ENCODE data around the gene HOXD4. TPM values are rescaled to one million over a fixed set of nuclear protein-coding genes. Genes with fewer than 3 reads are reported as not detected.
A peak's percentile ranks its signal among the peaks of the same experiment; 100 is the strongest.

The HOXD4 gene
- total RNA-seq, 1 donor from 2014 or later = 1.3 TPM

- Mint-ChIP-seq H3K27ac (ENCODE audit: unreplicated experiment) (no peak overlapping the region), H3K4me1 (peaks cover 16% of the 10 kb centered on the region), H3K4me3 (peak overlapping the region; percentile 62), H3K27me3 (ENCODE audit: low read depth) (peaks cover 100% of the 10 kb centered on the region), H3K36me3 (ENCODE audit: low read depth) (peaks cover 4% of the 10 kb centered on the region), H3K9me3 (peaks cover 3% of the 10 kb centered on the region)
- DNase-seq (ENCODE audit: low read depth, low spot score) = no peak
- TF ChIP-seq CTCF (conservative IDR thresholded peaks at IDR 0.05) = no peak
Observed at GRCh38 chr2:176161825-176162626, 10.7 kb downstream of the HOXD4 start.

GRCh38 chr2:176162911-176163671 is 11.7 kb downstream of the HOXD4 start:
- Mint-ChIP-seq H3K27me3 (ENCODE audit: low read depth) (peaks cover 100% of the 10 kb centered on the region), H3K4me1 (peaks cover 8% of the 10 kb centered on the region), H3K36me3 (ENCODE audit: low read depth) (peaks cover 4% of the 10 kb centered on the region), H3K4me3 (peak overlapping the region; percentile 64), H3K9me3 (peaks cover 6% of the 10 kb centered on the region), H3K27ac (ENCODE audit: unreplicated experiment) (no peak overlapping the region)
- TF ChIP-seq CTCF (conservative IDR thresholded peaks at IDR 0.05) = no peak
- DNase-seq (ENCODE audit: low read depth, low spot score) = no peak

- Mint-ChIP-seq H3K27me3 (ENCODE audit: low read depth) (peaks cover 100% of the 10 kb centered on the region), H3K9me3 (peaks cover 6% of the 10 kb centered on the region), H3K27ac (ENCODE audit: unreplicated experiment) (no peak overlapping the region), H3K4me1 (peaks cover 4% of the 10 kb centered on the region), H3K4me3 (no peak overlapping the region), H3K36me3 (ENCODE audit: low read depth) (peaks cover 4% of the 10 kb centered on the region)
- no peak for DNase-seq (ENCODE audit: low read depth, low spot score)
- TF ChIP-seq CTCF (conservative IDR thresholded peaks at IDR 0.05) = no peak
Observed at GRCh38 chr2:176163672-176164056, 12.3 kb downstream of the HOXD4 start.

GRCh38 chr2:176164201-176164600 is 12.9 kb downstream of the HOXD4 start:
- no peak for DNase-seq (ENCODE audit: low read depth, low spot score)
- H3K36me3 Mint-ChIP-seq (ENCODE audit: low read depth) = peaks cover 4% of the 10 kb centered on the region
- no peak overlapping the region for H3K27ac Mint-ChIP-seq (ENCODE audit: unreplicated experiment)
- H3K4me3 Mint-ChIP-seq = no peak overlapping the region
- no peak for TF ChIP-seq CTCF (conservative IDR thresholded peaks at IDR 0.05)
- H3K9me3 Mint-ChIP-seq = peaks cover 6% of the 10 kb centered on the region
- H3K27me3 Mint-ChIP-seq (ENCODE audit: low read depth) = peaks cover 100% of the 10 kb centered on the region
- H3K4me1 Mint-ChIP-seq = peaks cover 4% of the 10 kb centered on the region

- Mint-ChIP-seq H3K36me3 (ENCODE audit: low read depth) (peaks cover 4% of the 10 kb centered on the region), H3K27me3 (ENCODE audit: low read depth) (peaks cover 100% of the 10 kb centered on the region), H3K9me3 (peaks cover 6% of the 10 kb centered on the region), H3K4me1 (peaks cover 4% of the 10 kb centered on the region), H3K4me3 (no peak overlapping the region), H3K27ac (ENCODE audit: unreplicated experiment) (no peak overlapping the region)
- DNase-seq (ENCODE audit: low read depth, low spot score) = no peak
- no peak for TF ChIP-seq CTCF (conservative IDR thresholded peaks at IDR 0.05)
Observed at GRCh38 chr2:176164611-176165369, 13.4 kb downstream of the HOXD4 start.

Data from neural crest cell (in vitro differentiated cells).